Skeletal muscle tissue (tissue), 4 donors: ENCODE results near the gene NCR1. TPM values are rescaled to one million over a fixed set of nuclear protein-coding genes. Genes with fewer than 3 reads are reported as not detected.
"Not testable (repeated sequence)": the region's sequence is repeated elsewhere in the genome, so short reads cannot be mapped to it uniquely, and the experiment has no call there.

Experiments
- H3K27ac ChIP-seq: one replicate; pipeline ENCODE4 v1.7.0; 2013; ENCODE audit warnings: mild to moderate bottlenecking, low read depth, low read length, inconsistent platforms
- H3K27me3 ChIP-seq, 3 donors: one replicate each; pipeline ENCODE4 v1.7.0; 2013; ENCODE audit warnings: low read length in 3 of 3; ENCODE audit not compliant: control insufficient read depth in 3 of 3, insufficient read depth in 3 of 3
- H3K36me3 ChIP-seq, 3 donors: one replicate each; pipeline ENCODE4 v1.7.0; 2013; ENCODE audit warnings: low read length in 3 of 3; ENCODE audit not compliant: control insufficient read depth in 3 of 3, insufficient read depth in 3 of 3
- H3K4me1 ChIP-seq, 3 donors: one replicate each; pipeline ENCODE4 v1.7.0; 2013; ENCODE audit warnings: low read length in 3 of 3, mild to moderate bottlenecking in 3 of 3; ENCODE audit not compliant: control insufficient read depth in 3 of 3, insufficient read depth in 3 of 3
- H3K4me3 ChIP-seq, 3 donors: one replicate each; pipeline ENCODE4 v1.7.0; 2013; ENCODE audit warnings: low read length in 3 of 3
- H3K9ac ChIP-seq, 3 donors: one replicate each; pipeline ENCODE4 v1.7.0; 2013; ENCODE audit warnings: low read length in 3 of 3, mild to moderate bottlenecking in 3 of 3, moderate library complexity in 2 of 3, low read depth in 1 of 3
- H3K9me3 ChIP-seq, 3 donors: one replicate each; pipeline ENCODE4 v1.7.0; 2013; ENCODE audit warnings: low read length in 3 of 3; ENCODE audit not compliant: control insufficient read depth in 3 of 3
- total RNA-seq: library from RNA; depleted of rRNA; stranded (reverse); fragments of >200 nt; gene quantifications from one replicate; pipeline ENCODE4 v1.2.3, GENCODE V29; 2014
- donor health status: Osteomylitis.

The NCR1 gene
- total RNA-seq, 1 donor from 2014 or later, result not detected

- not testable (repeated sequence) for H3K4me3 ChIP-seq, H3K9ac ChIP-seq, H3K27me3 ChIP-seq, H3K4me1 ChIP-seq, H3K27ac ChIP-seq, H3K9me3 ChIP-seq, H3K36me3 ChIP-seq
These were observed 1.7 kb upstream of the NCR1 start for GRCh38 chr19:54904261-54904660.

- Histone ChIP-seq H3K4me3 (no peak overlapping the region), H3K9me3 (no peaks in the 10 kb centered on the region), H3K4me1 (no peaks in the 10 kb centered on the region), H3K27ac (no peak overlapping the region), H3K36me3 (no peaks in the 10 kb centered on the region), H3K27me3 (peaks cover 0 to 5% (median 3%) of the 10 kb centered on the region in 3 donors), H3K9ac (no peak overlapping the region)
These were observed 536 bp upstream of the NCR1 start for GRCh38 chr19:54905421-54905802.

GRCh38 chr19:54906819-54907218 is 871 bp downstream of the NCR1 start:
- H3K36me3 ChIP-seq, result no peaks in the 10 kb centered on the region
- peaks cover 0 to 3% (median under 1%) of the 10 kb centered on the region in 3 donors for H3K9me3 ChIP-seq
- H3K4me3 ChIP-seq, result no peak overlapping the region
- no peaks in the 10 kb centered on the region for H3K4me1 ChIP-seq
- H3K27ac ChIP-seq, result no peak overlapping the region
- peaks cover 0 to 5% (median 3%) of the 10 kb centered on the region in 3 donors for H3K27me3 ChIP-seq
- no peak overlapping the region for H3K9ac ChIP-seq

GRCh38 chr19:54907899-54908298 is 2.0 kb downstream of the NCR1 start:
- not testable (repeated sequence) for H3K4me3 ChIP-seq, H3K9ac ChIP-seq, H3K36me3 ChIP-seq, H3K27me3 ChIP-seq, H3K9me3 ChIP-seq, H3K4me1 ChIP-seq, H3K27ac ChIP-seq

GRCh38 chr19:54916822-54917221 is 10.9 kb downstream of the NCR1 start:
- Histone ChIP-seq H3K27me3 (no peaks in the 10 kb centered on the region), H3K4me3 (no peak overlapping the region), H3K9ac (no peak overlapping the region), H3K9me3 (peaks cover 0 to 3% (median 2%) of the 10 kb centered on the region in 3 donors), H3K4me1 (no peaks in the 10 kb centered on the region), H3K36me3 (no peaks in the 10 kb centered on the region), H3K27ac (no peak overlapping the region)

GRCh38 chr19:54918499-54918898 is 12.6 kb downstream of the NCR1 start:
- Histone ChIP-seq H3K36me3 (no peaks in the 10 kb centered on the region), H3K4me1 (no peaks in the 10 kb centered on the region), H3K27ac (no peak overlapping the region), H3K27me3 (no peaks in the 10 kb centered on the region), H3K4me3 (no peak overlapping the region), H3K9ac (no peak overlapping the region), H3K9me3 (peaks cover 0 to 2% (median 0%) of the 10 kb centered on the region in 3 donors)

- H3K27me3 ChIP-seq, H3K4me1 ChIP-seq, H3K9me3 ChIP-seq, H3K9ac ChIP-seq, H3K4me3 ChIP-seq, H3K27ac ChIP-seq, H3K36me3 ChIP-seq: not testable (repeated sequence)
These were observed 14.0 kb downstream of the NCR1 start for GRCh38 chr19:54919646-54920563.

GRCh38 chr19:54921082-54921481 is 15.1 kb downstream of the NCR1 start:
- H3K4me3 ChIP-seq, result no peak overlapping the region
- H3K4me1 ChIP-seq, result no peaks in the 10 kb centered on the region
- H3K27me3 ChIP-seq, result no peaks in the 10 kb centered on the region
- H3K9ac ChIP-seq, result no peak overlapping the region
- no peaks in the 10 kb centered on the region for H3K36me3 ChIP-seq
- H3K27ac ChIP-seq, result no peak overlapping the region
- H3K9me3 ChIP-seq, result peaks cover 0 to 4% (median 0%) of the 10 kb centered on the region in 3 donors

- Histone ChIP-seq H3K27ac (no peak overlapping the region), H3K9ac (no peak overlapping the region), H3K9me3 (peaks cover 0 to 10% (median under 1%) of the 10 kb centered on the region in 3 donors), H3K36me3 (no peaks in the 10 kb centered on the region), H3K27me3 (no peaks in the 10 kb centered on the region), H3K4me1 (no peaks in the 10 kb centered on the region), H3K4me3 (no peak overlapping the region)
These were observed 17.3 kb downstream of the NCR1 start for GRCh38 chr19:54923276-54923675.

- H3K9ac ChIP-seq, result no peak overlapping the region
- peaks cover 3 to 13% (median 5%) of the 10 kb centered on the region in 3 donors for H3K9me3 ChIP-seq
- H3K27ac ChIP-seq, result no peak overlapping the region
- no peaks in the 10 kb centered on the region for H3K4me1 ChIP-seq
- no peaks in the 10 kb centered on the region for H3K36me3 ChIP-seq
- no peak overlapping the region for H3K4me3 ChIP-seq
- no peaks in the 10 kb centered on the region for H3K27me3 ChIP-seq
These were observed 22.4 kb downstream of the NCR1 start for GRCh38 chr19:54928299-54928698.
